ENCODE measurements around the gene LARP4B. TPM values are rescaled to one million over a fixed set of nuclear protein-coding genes. Genes with fewer than 3 reads are reported as not detected.

The LARP4B gene
- total and polyA plus RNA-seq, 3 donors from 2014 or later: 54.2 to 98.6 (median 95.3) TPM

DNA sequence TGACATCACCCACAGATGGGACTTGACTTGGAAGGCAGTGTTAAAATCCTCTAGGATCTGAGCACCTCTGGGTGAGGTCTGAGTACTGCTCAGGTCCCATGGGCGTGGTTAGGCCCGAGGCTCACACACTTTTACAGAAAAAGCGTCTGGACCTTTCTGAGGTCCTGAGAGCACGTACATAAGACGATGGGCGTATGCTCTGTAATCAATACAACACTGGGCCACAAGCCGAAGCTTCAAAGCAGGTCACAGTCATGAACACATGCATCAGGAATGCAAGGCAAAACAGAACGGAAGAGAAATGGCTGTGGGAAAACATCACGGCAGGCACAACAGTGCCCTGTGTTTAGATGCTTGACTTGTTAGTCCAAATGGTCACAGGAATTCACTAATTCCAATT, 112.2 kb downstream of the LARP4B start:
- intact Hi-C loops (cut with DNase I; ENCODE audit: low total_unique reads): no loop called here
- no peak for DNase-seq
- Histone ChIP-seq H3K27ac (no peak overlapping the region), H3K36me3 (ENCODE audit: low read depth, missing control alignments) (no peaks in the 10 kb centered on the region), H3K4me3 (no peak overlapping the region), H3K27me3 (no peaks in the 10 kb centered on the region), H3K9me3 (no peaks in the 10 kb centered on the region), H3K4me1 (no peaks in the 10 kb centered on the region)
- TF ChIP-seq POLR2A (IDR thresholded peaks at IDR 0.05): no peak
- TF ChIP-seq, protein P1, sequence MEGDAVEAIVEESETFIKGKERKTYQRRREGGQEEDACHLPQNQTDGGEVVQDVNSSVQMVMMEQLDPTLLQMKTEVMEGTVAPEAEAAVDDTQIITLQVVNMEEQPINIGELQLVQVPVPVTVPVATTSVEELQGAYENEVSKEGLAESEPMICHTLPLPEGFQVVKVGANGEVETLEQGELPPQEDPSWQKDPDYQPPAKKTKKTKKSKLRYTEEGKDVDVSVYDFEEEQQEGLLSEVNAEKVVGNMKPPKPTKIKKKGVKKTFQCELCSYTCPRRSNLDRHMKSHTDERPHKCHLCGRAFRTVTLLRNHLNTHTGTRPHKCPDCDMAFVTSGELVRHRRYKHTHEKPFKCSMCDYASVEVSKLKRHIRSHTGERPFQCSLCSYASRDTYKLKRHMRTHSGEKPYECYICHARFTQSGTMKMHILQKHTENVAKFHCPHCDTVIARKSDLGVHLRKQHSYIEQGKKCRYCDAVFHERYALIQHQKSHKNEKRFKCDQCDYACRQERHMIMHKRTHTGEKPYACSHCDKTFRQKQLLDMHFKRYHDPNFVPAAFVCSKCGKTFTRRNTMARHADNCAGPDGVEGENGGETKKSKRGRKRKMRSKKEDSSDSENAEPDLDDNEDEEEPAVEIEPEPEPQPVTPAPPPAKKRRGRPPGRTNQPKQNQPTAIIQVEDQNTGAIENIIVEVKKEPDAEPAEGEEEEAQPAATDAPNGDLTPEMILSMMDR (IDR thresholded peaks at IDR 0.05): no peak
- 87 to 93% methylated on average over 9 of the region's 9 CpGs for WGBS, 2 donors

DNA sequence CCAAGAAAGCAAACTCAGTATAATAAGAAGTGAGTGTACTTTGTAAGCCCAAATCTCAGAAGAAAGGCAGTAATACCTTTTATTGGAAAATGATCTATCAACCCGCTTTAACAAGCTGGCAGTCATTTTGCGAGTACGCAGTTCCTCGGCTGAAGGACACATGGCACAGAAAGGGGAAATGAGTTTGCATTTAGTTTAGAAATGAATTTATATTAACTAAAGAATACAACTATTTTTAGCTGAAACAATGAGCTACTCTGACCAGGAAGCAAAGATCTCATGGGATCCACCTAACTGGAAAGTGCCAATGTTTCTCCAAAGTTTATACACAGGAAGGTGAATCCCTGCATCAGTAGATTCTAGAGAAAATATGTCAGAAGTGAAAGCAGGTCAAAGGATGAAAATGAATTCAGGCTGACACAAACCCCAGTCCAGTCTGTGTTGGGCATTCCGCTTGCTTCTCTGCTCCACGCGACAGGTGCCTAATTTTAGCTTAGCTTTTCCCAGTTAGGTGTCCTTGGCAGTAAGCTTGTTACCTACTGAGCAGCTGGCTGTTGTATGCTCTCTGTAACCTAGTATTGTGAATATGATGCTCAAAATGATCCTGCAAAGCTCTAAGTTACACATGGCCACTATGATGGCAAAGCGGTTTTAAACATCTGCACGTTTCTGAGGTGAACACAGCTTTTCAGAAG, 112.8 kb downstream of the LARP4B start:
- H3K4me3 ChIP-seq: no peak overlapping the region
- no peak for DNase-seq
- H3K27ac ChIP-seq: no peak overlapping the region
- no peaks in the 10 kb centered on the region for H3K36me3 ChIP-seq (ENCODE audit: low read depth, missing control alignments)
- no peaks in the 10 kb centered on the region for H3K4me1 ChIP-seq
- TF ChIP-seq POLR2A (IDR thresholded peaks at IDR 0.05): no peak
- TF ChIP-seq, protein P1 (IDR thresholded peaks at IDR 0.05): no peak
- intact Hi-C loops (cut with DNase I; ENCODE audit: low total_unique reads): no loop called here
- no peaks in the 10 kb centered on the region for H3K9me3 ChIP-seq
- H3K27me3 ChIP-seq: no peaks in the 10 kb centered on the region
- WGBS, 2 donors: 76 to 91% methylated on average over 8 to 9 of the region's 9 CpGs

DNA sequence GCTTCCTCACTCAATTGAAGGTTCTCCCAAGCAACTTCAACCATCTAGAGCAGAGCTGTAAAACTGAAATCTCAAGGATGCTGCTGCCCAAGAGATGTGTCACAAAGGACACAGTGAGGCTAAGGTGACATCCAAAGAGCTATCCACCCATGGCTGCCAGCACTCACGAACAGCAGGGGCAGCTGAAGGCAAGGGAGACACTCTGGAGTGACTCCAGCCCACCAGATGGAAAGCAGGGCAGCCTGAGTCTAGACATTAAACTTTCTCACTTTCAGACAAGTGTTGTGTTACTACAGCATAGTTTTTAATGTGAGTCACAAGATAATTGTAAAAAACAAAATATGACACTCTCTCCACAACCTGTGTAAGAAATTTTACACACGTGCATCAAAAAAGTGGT, 113.5 kb downstream of the LARP4B start:
- no peaks in the 10 kb centered on the region for H3K36me3 ChIP-seq (ENCODE audit: low read depth, missing control alignments)
- no peak overlapping the region for H3K27ac ChIP-seq
- no peaks in the 10 kb centered on the region for H3K9me3 ChIP-seq
- H3K4me1 ChIP-seq: no peaks in the 10 kb centered on the region
- H3K4me3 ChIP-seq: no peak overlapping the region
- H3K27me3 ChIP-seq: no peaks in the 10 kb centered on the region
- WGBS, 2 donors: 83 to 94% methylated on average over 2 of the region's 2 CpGs
- intact Hi-C loops (cut with DNase I; ENCODE audit: low total_unique reads): no loop called here
- TF ChIP-seq POLR2A (IDR thresholded peaks at IDR 0.05): no peak
- TF ChIP-seq, protein P1 (IDR thresholded peaks at IDR 0.05): no peak
- no peak for DNase-seq

DNA sequence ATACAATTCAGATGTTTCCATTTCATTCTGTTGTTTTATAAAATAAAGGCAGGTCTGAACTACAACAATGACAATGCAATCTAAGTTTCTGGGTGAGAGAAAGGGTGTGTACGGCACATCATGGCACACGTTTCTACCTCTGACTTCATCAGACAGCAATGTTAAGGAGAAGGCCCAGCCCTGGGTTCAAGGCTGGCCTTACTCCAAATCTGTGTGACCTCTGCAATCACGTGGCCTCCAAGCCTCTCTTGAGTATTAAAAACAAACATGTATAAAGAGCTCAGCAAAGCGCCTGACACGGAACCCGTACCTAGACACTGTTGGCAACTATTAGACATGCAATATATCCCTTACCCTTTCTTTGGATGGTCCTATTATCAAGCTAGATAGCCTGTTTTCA, 114.1 kb downstream of the LARP4B start:
- intact Hi-C loops (cut with DNase I; ENCODE audit: low total_unique reads): no loop called here
- Histone ChIP-seq H3K27ac (no peak overlapping the region), H3K4me1 (no peaks in the 10 kb centered on the region), H3K4me3 (no peak overlapping the region), H3K36me3 (ENCODE audit: low read depth, missing control alignments) (no peaks in the 10 kb centered on the region), H3K9me3 (no peaks in the 10 kb centered on the region), H3K27me3 (no peaks in the 10 kb centered on the region)
- TF ChIP-seq, protein P1 (IDR thresholded peaks at IDR 0.05): no peak
- TF ChIP-seq POLR2A (IDR thresholded peaks at IDR 0.05): no peak
- no peak for DNase-seq
- 76 to 77% methylated on average over 6 of the region's 6 CpGs for WGBS, 2 donors

DNA sequence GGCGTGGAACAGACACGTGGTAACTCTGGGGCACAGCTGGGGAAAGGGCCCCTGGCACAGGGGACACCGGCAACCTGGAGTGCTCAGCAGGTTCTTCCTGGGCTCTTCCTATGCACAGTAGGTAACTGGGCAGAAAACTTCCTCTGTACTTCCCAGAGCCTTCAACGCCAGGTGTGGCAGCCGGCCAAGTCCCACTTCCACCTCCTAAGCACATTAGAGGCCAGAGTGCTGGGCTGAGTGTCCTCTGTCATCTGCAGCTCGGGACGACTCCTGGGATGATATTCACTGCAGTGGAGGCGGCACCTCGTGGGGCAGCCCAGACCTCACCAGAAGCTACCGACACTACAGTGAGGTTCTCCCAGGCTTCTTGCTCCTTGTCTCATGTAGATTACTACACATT, 114.5 kb downstream of the LARP4B start:
- Histone ChIP-seq H3K4me3 (no peak overlapping the region), H3K27ac (no peak overlapping the region), H3K9me3 (no peaks in the 10 kb centered on the region), H3K4me1 (no peaks in the 10 kb centered on the region), H3K36me3 (ENCODE audit: low read depth, missing control alignments) (no peaks in the 10 kb centered on the region), H3K27me3 (no peaks in the 10 kb centered on the region)
- intact Hi-C loops (cut with DNase I; ENCODE audit: low total_unique reads): no loop called here
- DNase-seq: no peak
- TF ChIP-seq, protein P1 (IDR thresholded peaks at IDR 0.05): no peak
- no peak for TF ChIP-seq POLR2A (IDR thresholded peaks at IDR 0.05)
- 95 to 98% methylated on average over 6 to 10 of the region's 10 CpGs for WGBS, 2 donors

All from testis (tissue), 3 donors.